HUES48 (cell line): ENCODE results near the gene CACNA1E.

Source experiments
- H3K27ac ChIP-seq: one replicate; pipeline ENCODE4 v1.7.0; 2013; ENCODE audit warnings: low read depth, low read length, inconsistent platforms
- H3K27me3 ChIP-seq: 2 replicates; pipeline ENCODE4 v1.6.1; 2013; ENCODE audit warnings: mild to moderate bottlenecking, low read length; ENCODE audit not compliant: control insufficient read depth, insufficient read depth
- H3K36me3 ChIP-seq: 2 replicates; pipeline ENCODE4 v1.6.1; 2013; ENCODE audit warnings: low read length; ENCODE audit not compliant: control insufficient read depth, insufficient read depth
- H3K4me1 ChIP-seq: 2 replicates; pipeline ENCODE4 v1.6.1; 2013; ENCODE audit warnings: mild to moderate bottlenecking, low read length; ENCODE audit not compliant: control insufficient read depth, insufficient read depth
- H3K4me3 ChIP-seq: 2 replicates; pipeline ENCODE4 v1.5.1; 2013; ENCODE audit warnings: mild to moderate bottlenecking, low read depth, low read length
- H3K9ac ChIP-seq: 2 replicates; pipeline ENCODE4 v1.6.1; 2013; ENCODE audit warnings: mild to moderate bottlenecking, low read depth, low read length, moderate library complexity
- H3K9me3 ChIP-seq: 2 replicates; pipeline ENCODE4 v1.6.1; 2013; ENCODE audit warnings: low read length; ENCODE audit not compliant: control insufficient read depth, insufficient read depth

CACNA1E gene

GRCh38 chr1:181551249-181551648, 67.9 kb downstream of the CACNA1E start:
- H3K9me3 ChIP-seq = no peaks in the 10 kb centered on the region
- H3K4me3 ChIP-seq = no peak overlapping the region
- no peak overlapping the region for H3K27ac ChIP-seq
- no peaks in the 10 kb centered on the region for H3K27me3 ChIP-seq
- no peaks in the 10 kb centered on the region for H3K36me3 ChIP-seq
- H3K9ac ChIP-seq = no peak overlapping the region
- H3K4me1 ChIP-seq = peaks cover 9% of the 10 kb centered on the region; the same call in 1 of the 2 replicates

- H3K27ac ChIP-seq = no peak overlapping the region
- no peaks in the 10 kb centered on the region for H3K9me3 ChIP-seq
- H3K4me1 ChIP-seq = peaks cover 13% of the 10 kb centered on the region
- H3K9ac ChIP-seq = no peak overlapping the region
- no peak overlapping the region for H3K4me3 ChIP-seq
- H3K27me3 ChIP-seq = no peaks in the 10 kb centered on the region
- H3K36me3 ChIP-seq = no peaks in the 10 kb centered on the region
Observed at GRCh38 chr1:181551754-181552153, 68.4 kb downstream of the CACNA1E start.

- Histone ChIP-seq H3K36me3 (no peaks in the 10 kb centered on the region), H3K9me3 (no peaks in the 10 kb centered on the region), H3K9ac (no peak overlapping the region), H3K4me1 (peaks cover 27% of the 10 kb centered on the region), H3K27me3 (no peaks in the 10 kb centered on the region), H3K4me3 (no peak overlapping the region), H3K27ac (no peak overlapping the region)
Observed at GRCh38 chr1:181554465-181554864, 71.1 kb downstream of the CACNA1E start.

GRCh38 chr1:181556631-181557030, 73.3 kb downstream of the CACNA1E start:
- H3K36me3 ChIP-seq = no peaks in the 10 kb centered on the region
- no peak overlapping the region for H3K4me3 ChIP-seq
- no peak overlapping the region for H3K9ac ChIP-seq
- no peak overlapping the region for H3K27ac ChIP-seq
- no peaks in the 10 kb centered on the region for H3K9me3 ChIP-seq
- H3K4me1 ChIP-seq = peaks cover 28% of the 10 kb centered on the region
- H3K27me3 ChIP-seq = no peaks in the 10 kb centered on the region

GRCh38 chr1:181557313-181557712, 74.0 kb downstream of the CACNA1E start:
- Histone ChIP-seq H3K36me3 (no peaks in the 10 kb centered on the region), H3K9ac (no peak overlapping the region)

GRCh38 chr1:181558416-181558815, 75.1 kb downstream of the CACNA1E start:
- Histone ChIP-seq H3K4me1 (peaks cover 28% of the 10 kb centered on the region), H3K4me3 (no peak overlapping the region), H3K27ac (no peak overlapping the region), H3K27me3 (no peaks in the 10 kb centered on the region), H3K9ac (no peak overlapping the region), H3K9me3 (no peaks in the 10 kb centered on the region), H3K36me3 (no peaks in the 10 kb centered on the region)

More at GRCh38 chr1:181557313-181557712, 74.0 kb downstream of the CACNA1E start:
- Histone ChIP-seq H3K27me3 (no peaks in the 10 kb centered on the region), H3K27ac (no peak overlapping the region), H3K9me3 (no peaks in the 10 kb centered on the region), H3K4me3 (no peak overlapping the region), H3K4me1 (peaks cover 28% of the 10 kb centered on the region)

GRCh38 chr1:181559142-181559541, 75.8 kb downstream of the CACNA1E start:
- no peak overlapping the region for H3K4me3 ChIP-seq
- no peak overlapping the region for H3K27ac ChIP-seq
- H3K4me1 ChIP-seq = peaks cover 28% of the 10 kb centered on the region
- H3K9me3 ChIP-seq = no peaks in the 10 kb centered on the region
- no peak overlapping the region for H3K9ac ChIP-seq
- no peaks in the 10 kb centered on the region for H3K36me3 ChIP-seq
- H3K27me3 ChIP-seq = no peaks in the 10 kb centered on the region

GRCh38 chr1:181562395-181562794, 79.1 kb downstream of the CACNA1E start:
- Histone ChIP-seq H3K27ac (no peak overlapping the region), H3K36me3 (no peaks in the 10 kb centered on the region), H3K9me3 (no peaks in the 10 kb centered on the region), H3K9ac (no peak overlapping the region), H3K4me3 (no peak overlapping the region), H3K27me3 (no peaks in the 10 kb centered on the region), H3K4me1 (peaks cover 9% of the 10 kb centered on the region)

GRCh38 chr1:181568736-181569135, 85.4 kb downstream of the CACNA1E start:
- Histone ChIP-seq H3K9me3 (no peaks in the 10 kb centered on the region), H3K4me1 (no peaks in the 10 kb centered on the region), H3K27ac (no peak overlapping the region), H3K36me3 (no peaks in the 10 kb centered on the region), H3K9ac (no peak overlapping the region), H3K4me3 (no peak overlapping the region), H3K27me3 (no peaks in the 10 kb centered on the region)

- no peaks in the 10 kb centered on the region for H3K27me3 ChIP-seq
- H3K9ac ChIP-seq = no peak overlapping the region
- no peak overlapping the region for H3K27ac ChIP-seq
- no peak overlapping the region for H3K4me3 ChIP-seq
- H3K4me1 ChIP-seq = no peaks in the 10 kb centered on the region
- no peaks in the 10 kb centered on the region for H3K36me3 ChIP-seq
- H3K9me3 ChIP-seq = no peaks in the 10 kb centered on the region
Observed at GRCh38 chr1:181577475-181577874, 94.2 kb downstream of the CACNA1E start.

- Histone ChIP-seq H3K9ac (no peak overlapping the region), H3K27ac (no peak overlapping the region), H3K27me3 (no peaks in the 10 kb centered on the region), H3K9me3 (no peaks in the 10 kb centered on the region), H3K36me3 (no peaks in the 10 kb centered on the region), H3K4me3 (no peak overlapping the region), H3K4me1 (peaks cover 14% of the 10 kb centered on the region)
Observed at GRCh38 chr1:181583598-181583997, 100.3 kb downstream of the CACNA1E start.
